Measurements from ENCODE around the gene HS6ST2.
"Not testable (repeated sequence)": the region's sequence is repeated elsewhere in the genome, so short reads cannot be mapped to it uniquely, and the experiment has no call there.

Gene HS6ST2

DNA sequence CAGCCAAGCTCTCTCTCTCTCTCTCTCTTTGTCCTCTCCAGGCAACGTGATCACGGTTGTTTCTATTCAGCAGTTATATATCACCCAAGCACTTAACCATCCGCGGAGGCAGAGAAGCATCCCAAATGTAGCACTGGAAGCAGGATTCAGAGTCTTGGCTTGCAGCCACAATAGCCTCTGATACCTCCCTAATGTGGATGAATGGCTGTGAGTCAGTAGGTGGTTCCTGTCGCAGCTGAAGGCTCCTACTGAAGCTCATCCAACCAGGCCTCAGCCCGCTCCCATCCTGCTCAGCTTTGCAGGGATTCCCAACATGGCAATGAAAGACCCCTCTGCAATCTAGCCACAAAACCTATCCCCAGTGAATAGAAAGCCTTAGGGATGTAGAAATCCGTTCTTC, 5.1 kb downstream of the HS6ST2 start:
- no peak for TF ChIP-seq EZH2 (IDR thresholded peaks at IDR 0.05)
- TF ChIP-seq FOXP2 (optimal IDR thresholded peaks at IDR 0.05; ENCODE audit: control extremely low read depth, extremely low read length, insufficient read depth) = no peak
- no peak for TF ChIP-seq POLR2AphosphoS5 (IDR thresholded peaks at IDR 0.05; ENCODE audit: borderline replicate concordance, low read depth, low read length)
- no peak for DNase-seq (ENCODE audit: low read depth, low spot score)

DNA sequence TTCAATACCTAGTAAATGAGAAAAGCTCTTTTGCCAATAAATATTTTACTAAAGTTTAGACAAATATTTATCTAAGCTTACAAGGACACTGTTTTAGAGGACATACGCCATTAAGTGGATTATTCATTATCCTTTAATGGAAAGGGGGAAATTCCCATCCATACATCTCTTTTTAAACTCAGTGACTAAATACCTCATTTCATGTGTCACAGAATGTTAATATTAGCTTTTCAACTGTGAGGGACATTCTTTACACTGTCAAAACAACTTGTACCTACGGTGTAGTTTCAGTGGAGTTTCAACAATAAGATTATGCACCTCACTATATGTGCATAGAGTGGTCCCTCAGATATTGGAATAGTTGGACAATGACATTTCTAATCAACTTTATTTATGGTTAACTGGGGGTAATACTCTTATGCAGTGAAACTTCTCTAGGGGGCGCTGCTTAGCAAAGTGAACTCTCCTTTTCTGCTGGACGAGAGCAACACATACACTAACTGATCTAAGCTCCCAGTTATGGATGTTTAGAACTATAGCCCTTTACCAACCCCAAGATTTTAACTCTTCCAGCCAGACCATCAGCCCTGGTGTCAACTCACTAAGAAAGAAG, 9.7 kb downstream of the HS6ST2 start:
- Histone ChIP-seq H3K9me3 (ENCODE audit: low read depth, low read length) (no peaks in the 10 kb centered on the region), H3K36me3 (ENCODE audit: insufficient read depth, low read length) (no peaks in the 10 kb centered on the region), H3K9ac (ENCODE audit: insufficient read length) (no peak overlapping the region), H3K27ac (no peak overlapping the region), H3K4me3 (no peak overlapping the region)
- no peak for DNase-seq (ENCODE audit: low read depth, low spot score)
- TF ChIP-seq FOXP2 (optimal IDR thresholded peaks at IDR 0.05; ENCODE audit: control extremely low read depth, extremely low read length, insufficient read depth) = no peak
- no peak for TF ChIP-seq POLR2AphosphoS5 (IDR thresholded peaks at IDR 0.05; ENCODE audit: borderline replicate concordance, low read depth, low read length)
- no peak for TF ChIP-seq EZH2 (IDR thresholded peaks at IDR 0.05)

More for the DNA sequence above, 5.1 kb downstream of the HS6ST2 start:
- no peak overlapping the region for H3K9ac ChIP-seq (ENCODE audit: insufficient read length)
- H3K9me3 ChIP-seq (ENCODE audit: low read depth, low read length) = no peaks in the 10 kb centered on the region
- H3K36me3 ChIP-seq (ENCODE audit: insufficient read depth, low read length) = no peaks in the 10 kb centered on the region
- H3K27ac ChIP-seq = no peak overlapping the region
- H3K4me3 ChIP-seq = no peak overlapping the region

DNA sequence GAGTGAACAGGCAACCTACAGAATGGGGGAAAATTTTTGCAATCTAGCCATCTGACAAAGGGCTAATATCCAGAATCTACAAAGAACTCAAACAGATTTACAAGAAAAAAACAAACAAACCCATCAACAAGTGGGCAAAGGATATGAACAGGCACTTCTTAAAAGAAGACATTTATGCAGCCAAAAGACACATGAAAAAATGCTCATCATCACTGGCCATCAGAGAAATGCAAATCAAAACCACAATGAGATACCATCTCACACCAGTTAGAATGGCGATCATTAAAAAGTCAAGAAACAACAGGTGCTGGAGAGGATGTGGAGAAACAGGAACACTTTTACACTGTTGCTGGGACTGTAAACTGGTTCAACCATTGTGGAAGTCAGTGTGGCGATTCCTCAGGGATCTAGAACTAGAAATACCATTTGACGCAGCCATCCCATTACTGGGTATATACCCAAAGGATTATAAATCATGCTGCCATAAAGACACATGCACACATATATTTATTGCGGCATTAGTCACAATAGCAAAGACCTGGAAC, 13.3 kb downstream of the HS6ST2 start:
- not testable (repeated sequence) for H3K4me3 ChIP-seq; H3K36me3 ChIP-seq (ENCODE audit: insufficient read depth, low read length); H3K9ac ChIP-seq (ENCODE audit: insufficient read length); H3K27ac ChIP-seq; H3K9me3 ChIP-seq (ENCODE audit: low read depth, low read length); DNase-seq (ENCODE audit: low read depth, low spot score)

DNA sequence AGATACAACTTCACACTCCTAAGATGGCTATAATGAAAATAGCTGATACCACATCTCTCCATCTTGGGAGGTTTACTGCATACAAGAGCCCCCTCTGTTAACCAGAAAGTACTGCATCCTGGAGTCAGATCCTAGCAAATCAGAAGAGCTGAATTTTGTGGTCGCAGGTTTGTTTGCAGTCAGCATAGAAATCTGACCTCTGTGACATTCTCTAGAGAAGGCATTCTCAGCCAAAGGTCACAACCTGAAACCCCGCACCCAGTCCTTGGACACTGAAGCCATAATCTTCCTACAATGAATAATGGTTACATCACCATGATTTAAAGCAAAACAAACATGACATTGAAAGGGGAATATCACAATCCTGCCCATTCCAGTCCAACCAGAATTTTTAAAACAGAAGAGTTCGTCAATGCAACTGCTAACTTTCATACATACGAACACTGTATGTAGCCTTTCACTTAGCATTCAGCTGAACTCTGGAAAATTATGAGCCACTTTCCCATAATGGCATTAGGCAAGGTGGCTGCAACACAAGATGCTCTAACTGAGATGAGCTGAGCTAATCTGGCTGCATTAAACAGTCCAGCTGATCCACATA, 17.6 kb downstream of the HS6ST2 start:
- Histone ChIP-seq H3K27ac (no peak overlapping the region), H3K4me3 (no peak overlapping the region), H3K9ac (ENCODE audit: insufficient read length) (no peak overlapping the region), H3K36me3 (ENCODE audit: insufficient read depth, low read length) (no peaks in the 10 kb centered on the region), H3K9me3 (ENCODE audit: low read depth, low read length) (no peaks in the 10 kb centered on the region)
- TF ChIP-seq POLR2AphosphoS5 (IDR thresholded peaks at IDR 0.05; ENCODE audit: borderline replicate concordance, low read depth, low read length) (no peak), EZH2 (IDR thresholded peaks at IDR 0.05) (no peak), FOXP2 (optimal IDR thresholded peaks at IDR 0.05; ENCODE audit: control extremely low read depth, extremely low read length, insufficient read depth) (no peak)
- no peak for DNase-seq (ENCODE audit: low read depth, low spot score)

DNA sequence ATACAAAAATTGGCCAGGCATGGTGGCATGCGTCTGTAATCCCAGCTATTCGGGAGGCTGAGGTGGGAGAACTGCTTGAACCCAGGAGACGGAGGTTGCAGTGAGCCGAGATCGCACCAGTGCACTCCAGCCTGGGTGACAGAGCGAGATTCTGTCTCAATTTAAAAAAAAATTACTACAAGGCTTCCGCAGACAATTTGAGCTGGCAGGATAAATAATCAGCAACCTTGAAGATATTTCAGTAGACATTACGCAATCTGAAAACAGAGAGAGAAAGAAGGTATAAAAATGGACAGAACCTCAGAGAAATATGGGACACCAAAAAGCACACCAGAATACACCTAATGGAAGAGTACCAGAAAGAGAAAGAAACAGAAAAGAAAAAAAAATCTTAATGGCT, 25.3 kb downstream of the HS6ST2 start:
- no peak for DNase-seq (ENCODE audit: low read depth, low spot score)
- no peak for TF ChIP-seq POLR2AphosphoS5 (IDR thresholded peaks at IDR 0.05; ENCODE audit: borderline replicate concordance, low read depth, low read length)
- no peak for TF ChIP-seq EZH2 (IDR thresholded peaks at IDR 0.05)
- no peak for TF ChIP-seq FOXP2 (optimal IDR thresholded peaks at IDR 0.05; ENCODE audit: control extremely low read depth, extremely low read length, insufficient read depth)
- Histone ChIP-seq H3K36me3 (ENCODE audit: insufficient read depth, low read length) (no peaks in the 10 kb centered on the region), H3K9me3 (ENCODE audit: low read depth, low read length) (no peaks in the 10 kb centered on the region), H3K4me3 (no peak overlapping the region), H3K9ac (ENCODE audit: insufficient read length) (no peak overlapping the region), H3K27ac (no peak overlapping the region)

DNA sequence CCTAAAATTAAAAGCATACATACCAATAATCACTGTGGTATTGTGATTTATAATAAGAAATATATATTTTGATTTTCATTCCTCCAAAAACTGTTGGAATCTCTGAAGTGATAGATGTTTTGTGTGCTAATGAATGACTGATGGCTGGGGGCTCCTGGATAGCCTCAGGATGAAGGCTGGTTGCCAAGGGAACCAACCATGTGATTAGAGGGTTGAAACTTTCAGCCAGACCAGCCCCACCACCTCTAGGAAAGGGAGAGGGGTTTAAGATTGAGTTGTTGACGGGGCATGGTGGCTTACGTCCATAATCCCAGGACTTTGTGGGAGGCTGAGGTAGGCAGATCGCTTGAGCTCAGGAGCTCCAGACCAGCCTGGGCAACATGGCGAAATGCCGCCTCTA, 34.0 kb downstream of the HS6ST2 start:
- no peak overlapping the region for H3K9ac ChIP-seq (ENCODE audit: insufficient read length)
- DNase-seq (ENCODE audit: low read depth, low spot score) = no peak
- TF ChIP-seq POLR2AphosphoS5 (IDR thresholded peaks at IDR 0.05; ENCODE audit: borderline replicate concordance, low read depth, low read length) (no peak), EZH2 (IDR thresholded peaks at IDR 0.05) (no peak), FOXP2 (optimal IDR thresholded peaks at IDR 0.05; ENCODE audit: control extremely low read depth, extremely low read length, insufficient read depth) (no peak)
- H3K36me3 ChIP-seq (ENCODE audit: insufficient read depth, low read length) = no peaks in the 10 kb centered on the region
- H3K4me3 ChIP-seq = no peak overlapping the region
- no peak overlapping the region for H3K27ac ChIP-seq
- H3K9me3 ChIP-seq (ENCODE audit: low read depth, low read length) = no peaks in the 10 kb centered on the region

DNA sequence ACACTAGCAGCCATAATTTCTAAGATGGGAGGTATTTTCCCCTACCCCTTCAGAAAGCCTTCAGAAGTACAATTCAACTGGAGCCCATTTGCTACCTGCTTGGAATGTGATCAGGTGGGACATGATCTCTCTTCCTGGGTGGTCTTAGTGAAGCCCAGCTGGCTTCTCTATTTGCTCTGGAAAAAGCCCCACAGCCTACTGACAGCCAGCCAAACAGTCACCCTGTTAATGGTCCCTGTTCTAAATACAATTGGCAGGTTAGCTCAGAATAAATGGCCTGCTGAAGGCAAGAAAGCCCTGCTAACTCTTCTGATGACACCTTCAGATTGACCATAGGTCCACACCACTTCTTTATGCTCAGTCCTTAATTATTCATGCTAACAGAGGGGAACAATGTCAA, 39.9 kb downstream of the HS6ST2 start:
- no peak overlapping the region for H3K4me3 ChIP-seq
- H3K9ac ChIP-seq (ENCODE audit: insufficient read length) = no peak overlapping the region
- H3K36me3 ChIP-seq (ENCODE audit: insufficient read depth, low read length) = no peaks in the 10 kb centered on the region
- TF ChIP-seq EZH2 (IDR thresholded peaks at IDR 0.05) = no peak
- no peak for TF ChIP-seq POLR2AphosphoS5 (IDR thresholded peaks at IDR 0.05; ENCODE audit: borderline replicate concordance, low read depth, low read length)
- TF ChIP-seq FOXP2 (optimal IDR thresholded peaks at IDR 0.05; ENCODE audit: control extremely low read depth, extremely low read length, insufficient read depth) = no peak
- no peak overlapping the region for H3K27ac ChIP-seq
- no peaks in the 10 kb centered on the region for H3K9me3 ChIP-seq (ENCODE audit: low read depth, low read length)
- no peak for DNase-seq (ENCODE audit: low read depth, low spot score)

DNA sequence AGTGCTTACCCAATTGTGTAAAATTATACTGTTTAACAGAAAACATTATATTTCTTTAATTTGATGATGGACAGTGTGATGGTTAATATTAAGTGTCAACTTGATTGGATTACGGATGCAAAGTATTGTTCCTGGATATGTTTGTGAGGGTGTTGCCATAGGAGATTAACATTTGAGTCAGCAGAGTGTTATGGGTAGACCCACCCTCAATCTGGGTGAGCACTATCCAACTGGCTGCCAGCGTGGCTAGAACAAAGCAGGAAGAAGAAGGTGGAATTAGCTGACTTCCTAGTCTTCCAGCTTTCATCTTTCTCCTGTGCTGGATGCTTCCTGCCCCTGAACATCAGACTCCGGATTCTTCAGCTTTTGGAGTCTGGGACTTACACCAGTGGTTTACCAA, 42.1 kb downstream of the HS6ST2 start:
- Histone ChIP-seq H3K4me3 (no peak overlapping the region), H3K27ac (no peak overlapping the region), H3K36me3 (ENCODE audit: insufficient read depth, low read length) (no peaks in the 10 kb centered on the region), H3K9ac (ENCODE audit: insufficient read length) (no peak overlapping the region), H3K9me3 (ENCODE audit: low read depth, low read length) (no peaks in the 10 kb centered on the region)
- no peak for DNase-seq (ENCODE audit: low read depth, low spot score)
- TF ChIP-seq POLR2AphosphoS5 (IDR thresholded peaks at IDR 0.05; ENCODE audit: borderline replicate concordance, low read depth, low read length) (no peak), FOXP2 (optimal IDR thresholded peaks at IDR 0.05; ENCODE audit: control extremely low read depth, extremely low read length, insufficient read depth) (no peak), EZH2 (IDR thresholded peaks at IDR 0.05) (no peak)

DNA sequence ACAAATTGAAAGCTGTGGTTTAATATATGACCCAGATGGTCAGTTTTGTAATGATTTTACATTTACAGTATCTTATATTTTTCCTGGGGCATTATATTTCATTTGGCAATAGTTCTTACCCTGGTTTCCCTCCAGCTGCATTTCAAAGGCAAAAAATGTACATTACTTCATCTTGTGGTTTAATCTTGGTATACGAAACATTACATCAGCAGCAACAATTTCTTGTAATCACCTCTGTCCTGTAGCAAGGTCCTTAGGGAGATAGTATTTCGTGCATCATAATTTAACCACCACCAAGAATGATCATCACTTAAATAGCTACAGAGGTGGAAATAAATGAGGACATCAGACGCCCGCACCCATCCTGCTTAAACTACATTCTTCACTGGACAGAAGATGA, 48.8 kb downstream of the HS6ST2 start:
- H3K9ac ChIP-seq (ENCODE audit: insufficient read length) = peak overlapping the region; percentile 20
- TF ChIP-seq POLR2AphosphoS5 (IDR thresholded peaks at IDR 0.05; ENCODE audit: borderline replicate concordance, low read depth, low read length) = no peak
- TF ChIP-seq FOXP2 (optimal IDR thresholded peaks at IDR 0.05; ENCODE audit: control extremely low read depth, extremely low read length, insufficient read depth) = no peak
- TF ChIP-seq EZH2 (IDR thresholded peaks at IDR 0.05) = no peak
- no peaks in the 10 kb centered on the region for H3K36me3 ChIP-seq (ENCODE audit: insufficient read depth, low read length)
- no peaks in the 10 kb centered on the region for H3K9me3 ChIP-seq (ENCODE audit: low read depth, low read length)
- DNase-seq (ENCODE audit: low read depth, low spot score) = peak; percentile 14
- peak overlapping the region; percentile 85 for H3K27ac ChIP-seq
- H3K4me3 ChIP-seq = peak overlapping the region; percentile 49

Measured in SK-N-MC (cell line).